Measurements from ENCODE around the gene MAP7. TPM values are rescaled to one million over a fixed set of nuclear protein-coding genes. Genes with fewer than 3 reads are reported as not detected.

MAP7 gene
- total and polyA plus RNA-seq, 2 experiments from 2014 or later, result 44.7 to 49.2 TPM

DNA sequence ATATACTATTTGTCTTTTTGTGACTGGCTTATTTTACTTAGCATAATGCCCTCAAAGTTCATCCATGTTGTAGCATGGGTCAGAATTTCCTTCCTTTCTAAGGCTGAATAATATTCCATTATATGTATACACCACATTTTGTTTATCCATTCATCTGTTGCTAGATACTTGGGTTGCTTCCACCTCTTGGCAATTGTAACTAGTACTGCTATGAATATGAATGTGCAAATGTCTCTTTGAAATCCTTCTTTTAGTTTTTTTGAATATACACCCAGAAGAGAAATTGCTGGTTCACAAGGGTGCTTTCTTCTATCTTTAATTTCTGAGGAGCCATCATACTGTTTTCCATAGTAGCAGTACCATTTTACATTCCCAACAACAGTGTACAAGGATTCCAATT is 21.3 kb upstream of the MAP7 start:
- H3K9me2 ChIP-seq (ENCODE audit: insufficient read depth), result peaks cover 6% of the 10 kb centered on the region
- H3K4me3 ChIP-seq, result no peak overlapping the region
- Mint-ChIP-seq H3K36me3 (ENCODE audit: low read depth) (peaks cover 28% of the 10 kb centered on the region), H3K4me3 (no peak overlapping the region), H3K4me1 (no peaks in the 10 kb centered on the region), H3K9me3 (peaks cover 33% of the 10 kb centered on the region), H3K27me3 (ENCODE audit: insufficient read depth, low read depth, poor library complexity) (peaks cover 2% of the 10 kb centered on the region), H3K27ac (no peak overlapping the region)
- peaks cover 5% of the 10 kb centered on the region; the same call in 1 of the 2 replicates for H3K4me1 ChIP-seq (ENCODE audit: insufficient read depth)
- H3K79me2 ChIP-seq (replicated peaks; ENCODE audit: insufficient read depth), result no peaks in the 10 kb centered on the region
- no peak overlapping the region for H2AFZ ChIP-seq
- no peak for TF ChIP-seq NANOG (IDR thresholded peaks at IDR 0.05; ENCODE audit: borderline replicate concordance)
- TF ChIP-seq ZNF462 (CRISPR knock-in tag; IDR thresholded peaks at IDR 0.05), result no peak
- no peak for TF ChIP-seq ZNF114 (CRISPR knock-in tag; IDR thresholded peaks at IDR 0.05)
- no peak overlapping the region for H3K27ac ChIP-seq (ENCODE audit: low read depth)
- DNase-seq (ENCODE audit: low spot score) (no peak), ATAC-seq (no peak)
- no peaks in the 10 kb centered on the region for H3F3A ChIP-seq (replicated peaks; ENCODE audit: low read depth)
- H3K36me3 ChIP-seq (ENCODE audit: insufficient read depth), result peaks cover 13% of the 10 kb centered on the region
- H4K20me1 ChIP-seq (replicated peaks; ENCODE audit: insufficient read depth), result no peaks in the 10 kb centered on the region
- H3K4me2 ChIP-seq, result no peak overlapping the region
- H3K27me3 ChIP-seq (ENCODE audit: insufficient read depth), result no peaks in the 10 kb centered on the region

DNA sequence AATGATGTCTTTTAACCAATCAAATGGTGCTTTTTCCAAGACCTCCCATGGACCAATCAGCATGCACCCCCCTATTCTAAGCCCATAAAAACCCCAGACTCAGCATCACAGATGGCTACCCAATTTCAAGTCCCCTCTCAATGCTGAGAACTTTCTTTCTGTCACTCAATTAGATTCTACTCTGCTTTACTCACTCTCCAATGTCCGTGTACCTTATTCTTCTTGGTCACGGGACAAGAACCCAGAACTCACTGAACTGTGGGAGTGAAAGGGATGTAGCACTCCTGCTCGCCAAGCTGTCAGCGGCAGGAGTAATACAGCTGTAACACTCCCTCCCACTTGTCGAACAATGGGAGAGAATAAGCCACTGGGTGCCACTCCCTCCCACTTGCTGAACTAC is 20.8 kb upstream of the MAP7 start:
- H3K9me2 ChIP-seq (ENCODE audit: insufficient read depth), result peaks cover 6% of the 10 kb centered on the region
- H3K27ac ChIP-seq (ENCODE audit: low read depth), result no peak overlapping the region
- DNase-seq (ENCODE audit: low spot score), result peak; percentile 26
- peaks cover 5% of the 10 kb centered on the region; the same call in 1 of the 2 replicates for H3K4me1 ChIP-seq (ENCODE audit: insufficient read depth)
- no peak for ATAC-seq
- H3F3A ChIP-seq (replicated peaks; ENCODE audit: low read depth), result no peaks in the 10 kb centered on the region
- Mint-ChIP-seq H3K4me3 (no peak overlapping the region), H3K27ac (no peak overlapping the region), H3K27me3 (ENCODE audit: insufficient read depth, low read depth, poor library complexity) (peaks cover 2% of the 10 kb centered on the region), H3K4me1 (no peaks in the 10 kb centered on the region), H3K9me3 (peaks cover 33% of the 10 kb centered on the region), H3K36me3 (ENCODE audit: low read depth) (peaks cover 28% of the 10 kb centered on the region)
- H3K4me3 ChIP-seq, result no peak overlapping the region
- H3K27me3 ChIP-seq (ENCODE audit: insufficient read depth), result no peaks in the 10 kb centered on the region
- H4K20me1 ChIP-seq (replicated peaks; ENCODE audit: insufficient read depth), result no peaks in the 10 kb centered on the region
- no peak overlapping the region for H3K4me2 ChIP-seq
- no peaks in the 10 kb centered on the region for H3K79me2 ChIP-seq (replicated peaks; ENCODE audit: insufficient read depth)
- H2AFZ ChIP-seq, result no peak overlapping the region
- H3K36me3 ChIP-seq (ENCODE audit: insufficient read depth), result peaks cover 13% of the 10 kb centered on the region
- TF ChIP-seq JUNB (IDR thresholded peaks at IDR 0.05; ENCODE audit: unreplicated experiment) (no peak), ZNF462 (CRISPR knock-in tag; IDR thresholded peaks at IDR 0.05) (no peak), EZH2 (IDR thresholded peaks at IDR 0.05; ENCODE audit: low read depth, unreplicated experiment) (no peak), EZH2phosphoT487 (IDR thresholded peaks at IDR 0.05; ENCODE audit: unreplicated experiment) (no peak)
